Prostate gland (tissue), 2 donors: ENCODE results near the gene ELAVL2. TPM values are rescaled to one million over a fixed set of nuclear protein-coding genes. Genes with fewer than 3 reads are reported as not detected.

Experiments
- DNase-seq: peaks from one replicate; pipeline ENCODE4 v3.0.0-alpha.2; 2019; ENCODE audit warnings: low spot score
- H3K27ac ChIP-seq, 2 donors: fragments of 200-600 bp; sonication (generic); 2 replicates each; pipeline ENCODE4 v1.5.1; 2017 to 2019
- H3K27me3 ChIP-seq: fragments of 200-600 bp; sonication (generic); replicated peaks from 2 replicates; pipeline ENCODE4 v1.5.1; 2019; ENCODE audit not compliant: insufficient read depth
- H3K36me3 ChIP-seq, 2 donors: fragments of 200-600 bp; sonication (generic); 1 replicate in 1 of 2; 2 replicates in 1 of 2; pipeline versions ENCODE4 v1.5.1 to v1.8.1; 2017 to 2019
- H3K4me1 ChIP-seq: fragments of 200-600 bp; sonication (generic); replicated peaks from 2 replicates; pipeline ENCODE4 v1.5.1; 2019
- H3K4me3 ChIP-seq, 2 donors: fragments of 200-600 bp; sonication (generic); 2 replicates each; pipeline ENCODE4 v1.5.1; 2017 to 2019
- H3K9me3 ChIP-seq: fragments of 200-600 bp; sonication (generic); 2 replicates; pipeline ENCODE4 v1.5.1; 2017
- POLR2A ChIP-seq: fragments of 450-650 bp; IDR thresholded peaks from one replicate; pipeline ENCODE4 v1.6.1; 2016; ENCODE audit warnings: antibody characterized with exemption, mild to moderate bottlenecking
- POLR2AphosphoS5 ChIP-seq: sonication (generic); formaldehyde crosslinking; IDR thresholded peaks from one replicate; pipeline ENCODE4 v1.6.1; 2017; ENCODE audit warnings: antibody characterized with exemption
- WGBS: methylation state at CpG from one replicate; pipeline ENCODE4 v1.1.5; 2018; 5-methylcytosine and 5-hydroxymethylcytosine counted together
- intact Hi-C: fragments of 100-400 bp; cut with DNase I; formaldehyde crosslinking; loops from one replicate; pipeline ENCODE4 v1.14.2; 2022
- total RNA-seq, 2 donors: library from RNA; depleted of rRNA; stranded (reverse); fragments of >200 nt; gene quantifications; one replicate each; pipeline ENCODE4 v1.1.0, GENCODE V29; 2016
- TF ChIP-seq, protein P1 (sequence below), 4 experiments: fragments of 200-600 bp in 2 of 4; fragments of 450-650 bp in 2 of 4; sonication (generic) in 2 of 4; IDR thresholded peaks; 1 replicate in 3 of 4; 2 replicates in 1 of 4; pipeline ENCODE4 v1.5.1; 2016 to 2019; ENCODE audit warnings: antibody characterized with exemption in 4 of 4, mild to moderate bottlenecking in 2 of 4, moderate library complexity in 2 of 4

Gene ELAVL2
- total RNA-seq, 2 donors from 2014 or later, result 0.55 to 43.1 TPM

DNA sequence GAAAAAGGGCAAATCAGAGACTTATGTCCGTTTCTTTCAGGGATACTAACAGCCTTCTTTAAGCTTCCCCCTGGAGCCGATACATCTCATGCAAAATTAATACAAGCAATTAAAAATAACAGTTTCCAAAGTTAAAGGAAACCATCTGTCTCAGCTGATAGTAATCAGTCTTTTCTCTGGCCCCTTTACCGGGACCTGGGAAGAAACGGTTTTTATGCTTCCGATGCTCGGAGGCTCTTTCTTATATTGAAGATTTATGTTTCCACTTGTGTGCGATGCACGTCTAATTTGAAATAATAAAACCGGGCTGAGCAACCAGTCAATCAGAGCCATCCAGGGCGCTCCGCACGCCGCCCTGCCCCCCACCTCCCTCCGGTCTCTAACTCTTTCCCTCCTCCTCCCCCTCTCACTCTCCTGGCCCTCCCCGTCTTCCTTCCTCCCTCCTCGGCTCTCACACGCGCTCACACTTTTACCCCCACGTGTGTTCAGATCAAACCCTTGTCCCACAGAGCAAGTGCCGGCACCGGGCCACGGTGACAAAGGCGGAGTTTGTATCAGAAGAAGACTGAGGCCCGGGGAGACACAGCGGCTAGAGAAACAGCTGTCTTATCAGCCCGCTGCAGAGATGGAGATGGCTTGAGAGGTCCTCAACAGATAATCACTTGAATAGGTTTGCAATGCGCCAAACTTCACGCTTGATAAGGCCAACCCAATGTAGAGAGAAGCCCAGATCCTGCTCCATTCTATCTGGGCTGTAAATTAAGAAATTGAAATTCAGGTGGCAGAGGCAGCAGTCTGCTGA lies 5.1 kb upstream of the ELAVL2 start:
- TF ChIP-seq POLR2AphosphoS5 (no peak), POLR2A (no peak)
- TF ChIP-seq, protein P1, sequence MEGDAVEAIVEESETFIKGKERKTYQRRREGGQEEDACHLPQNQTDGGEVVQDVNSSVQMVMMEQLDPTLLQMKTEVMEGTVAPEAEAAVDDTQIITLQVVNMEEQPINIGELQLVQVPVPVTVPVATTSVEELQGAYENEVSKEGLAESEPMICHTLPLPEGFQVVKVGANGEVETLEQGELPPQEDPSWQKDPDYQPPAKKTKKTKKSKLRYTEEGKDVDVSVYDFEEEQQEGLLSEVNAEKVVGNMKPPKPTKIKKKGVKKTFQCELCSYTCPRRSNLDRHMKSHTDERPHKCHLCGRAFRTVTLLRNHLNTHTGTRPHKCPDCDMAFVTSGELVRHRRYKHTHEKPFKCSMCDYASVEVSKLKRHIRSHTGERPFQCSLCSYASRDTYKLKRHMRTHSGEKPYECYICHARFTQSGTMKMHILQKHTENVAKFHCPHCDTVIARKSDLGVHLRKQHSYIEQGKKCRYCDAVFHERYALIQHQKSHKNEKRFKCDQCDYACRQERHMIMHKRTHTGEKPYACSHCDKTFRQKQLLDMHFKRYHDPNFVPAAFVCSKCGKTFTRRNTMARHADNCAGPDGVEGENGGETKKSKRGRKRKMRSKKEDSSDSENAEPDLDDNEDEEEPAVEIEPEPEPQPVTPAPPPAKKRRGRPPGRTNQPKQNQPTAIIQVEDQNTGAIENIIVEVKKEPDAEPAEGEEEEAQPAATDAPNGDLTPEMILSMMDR (IDR thresholded peaks at IDR 0.05), result no peak
- intact Hi-C loops, result no loop called here
- Histone ChIP-seq H3K4me1 (no peaks in the 10 kb centered on the region), H3K36me3 (no peaks in the 10 kb centered on the region), H3K9me3 (no peaks in the 10 kb centered on the region), H3K27me3 (peaks cover 18% of the 10 kb centered on the region), H3K27ac (no peak overlapping the region), H3K4me3 (no peak overlapping the region)
- DNase-seq, result no peak
- WGBS, result 2% methylated on average over 28 of the region's 28 CpGs

DNA sequence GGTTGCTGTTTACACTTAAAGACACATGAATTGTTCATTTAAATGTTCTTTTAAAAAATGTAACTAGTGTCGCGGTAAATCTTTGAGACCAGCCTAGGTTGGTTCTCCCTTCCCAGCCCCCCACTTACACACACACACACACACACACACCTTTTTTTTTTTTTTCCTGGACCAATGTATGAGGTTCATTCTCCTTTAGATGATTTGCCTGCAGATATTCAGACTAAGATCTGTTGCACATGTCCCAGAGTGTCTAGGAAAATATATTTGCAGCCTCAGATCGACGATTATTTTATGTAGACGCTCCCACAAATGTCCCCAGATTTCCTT lies 4.4 kb upstream of the ELAVL2 start:
- DNase-seq, result no peak
- peaks cover 18% of the 10 kb centered on the region for H3K27me3 ChIP-seq
- TF ChIP-seq, protein P1 (IDR thresholded peaks at IDR 0.05), result no peak
- TF ChIP-seq POLR2AphosphoS5 (no peak), POLR2A (no peak)
- no peak overlapping the region for H3K27ac ChIP-seq
- H3K36me3 ChIP-seq, result no peaks in the 10 kb centered on the region
- WGBS, result 15% methylated on average over 5 of the region's 5 CpGs
- intact Hi-C loops, result no loop called here
- no peak overlapping the region for H3K4me3 ChIP-seq
- no peaks in the 10 kb centered on the region for H3K9me3 ChIP-seq
- H3K4me1 ChIP-seq, result no peaks in the 10 kb centered on the region

DNA sequence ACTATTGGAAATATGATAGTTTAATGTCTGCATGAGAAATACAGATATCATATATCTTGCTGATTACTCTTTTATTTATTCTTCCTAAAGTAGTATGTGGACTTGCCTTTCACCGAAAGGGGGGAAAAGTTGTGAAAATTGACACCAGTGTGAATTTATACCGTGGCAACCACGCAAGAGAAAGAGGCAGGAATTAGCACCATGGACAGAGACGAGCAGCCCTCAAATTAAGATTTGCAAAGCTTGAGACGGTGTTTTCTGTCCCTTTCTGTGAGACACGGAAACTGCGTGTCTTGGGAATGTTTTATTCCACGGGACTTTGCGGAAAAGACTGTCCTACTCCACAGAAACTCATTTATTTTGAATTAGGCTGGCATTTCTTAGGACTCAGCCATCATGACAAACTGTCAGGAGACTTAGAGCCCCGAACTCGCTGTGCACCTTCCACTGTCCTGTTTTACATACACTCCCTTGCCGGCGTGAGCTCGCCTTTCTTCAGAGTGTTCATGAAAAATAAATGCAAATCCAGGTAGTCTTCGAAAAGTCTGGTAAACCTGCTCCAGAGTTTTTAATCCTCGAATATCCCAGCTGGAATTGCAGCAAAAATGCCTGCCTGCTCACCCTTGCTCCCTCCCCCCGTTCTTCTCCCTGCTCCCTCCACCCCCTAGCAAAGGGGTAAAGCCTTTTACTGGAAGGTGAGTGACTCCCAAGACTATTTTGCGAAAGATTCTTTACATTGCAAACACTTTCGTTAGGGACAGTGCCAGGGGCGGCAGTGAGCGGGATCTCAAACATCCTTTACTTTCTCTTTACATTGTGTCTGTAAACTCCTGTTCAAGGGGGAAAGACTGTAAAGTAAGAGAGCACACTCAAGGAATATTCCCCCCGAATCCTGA lies 3.8 kb upstream of the ELAVL2 start:
- H3K27me3 ChIP-seq, result peaks cover 18% of the 10 kb centered on the region
- H3K27ac ChIP-seq, result no peak overlapping the region
- H3K4me1 ChIP-seq, result no peaks in the 10 kb centered on the region
- TF ChIP-seq POLR2A (no peak), POLR2AphosphoS5 (no peak)
- TF ChIP-seq, protein P1 (IDR thresholded peaks at IDR 0.05), result no peak
- no peaks in the 10 kb centered on the region for H3K36me3 ChIP-seq
- no peak for DNase-seq
- 3% methylated on average over 22 of the region's 22 CpGs for WGBS
- intact Hi-C loops, result no loop called here
- H3K4me3 ChIP-seq, result no peak overlapping the region
- no peaks in the 10 kb centered on the region for H3K9me3 ChIP-seq

DNA sequence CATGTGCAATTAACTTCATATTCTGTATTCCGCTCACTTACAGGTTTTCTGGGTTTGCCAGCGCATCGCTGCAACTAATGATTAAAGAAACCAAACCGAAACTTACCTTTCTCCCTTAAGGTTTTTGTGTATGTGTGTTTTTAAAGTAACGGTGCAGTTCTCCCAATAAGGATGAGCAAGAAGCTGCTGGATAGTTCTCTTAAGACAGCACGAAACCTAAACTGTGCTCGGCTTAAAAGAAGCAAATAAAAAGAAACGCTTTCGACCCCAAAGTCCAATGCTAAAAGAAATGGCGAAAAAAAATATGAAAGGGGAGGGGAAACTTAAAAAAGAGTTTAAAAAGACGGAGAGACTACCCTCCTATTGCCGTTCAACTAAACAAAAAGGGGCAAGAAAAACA lies 340 bp downstream of the ELAVL2 start:
- H3K4me3 ChIP-seq, result no peak overlapping the region
- 2% methylated on average over 12 of the region's 12 CpGs for WGBS
- no peaks in the 10 kb centered on the region for H3K9me3 ChIP-seq
- H3K27ac ChIP-seq, result no peak overlapping the region
- no peaks in the 10 kb centered on the region for H3K36me3 ChIP-seq
- DNase-seq, result no peak
- intact Hi-C loops, result no loop called here
- H3K27me3 ChIP-seq, result peaks cover 43% of the 10 kb centered on the region
- no peaks in the 10 kb centered on the region for H3K4me1 ChIP-seq
- no peak for TF ChIP-seq POLR2AphosphoS5
- TF ChIP-seq POLR2A, result no peak
- TF ChIP-seq, protein P1 (IDR thresholded peaks at IDR 0.05), result no peak
